ENCODE measurements around the gene PYGB.

The PYGB gene

GRCh38 chr20:25280574-25281535 lies 33.0 kb downstream of the PYGB start:
- no peak for DNase-seq

GRCh38 chr20:25281541-25281991 lies 33.7 kb downstream of the PYGB start:
- DNase-seq = no peak

- DNase-seq = no peak
Observed at GRCh38 chr20:25282034-25282781, 34.3 kb downstream of the PYGB start.

GRCh38 chr20:25282796-25283195 lies 34.9 kb downstream of the PYGB start:
- no peak for DNase-seq

GRCh38 chr20:25283221-25283951 lies 35.5 kb downstream of the PYGB start:
- no peak for DNase-seq

GRCh38 chr20:25284131-25284601 lies 36.3 kb downstream of the PYGB start:
- DNase-seq = no peak

GRCh38 chr20:25285091-25285647 lies 37.3 kb downstream of the PYGB start:
- DNase-seq = peak in 3 of 51 donors; percentile 17 to 28 (median 24)

GRCh38 chr20:25285856-25286798 lies 38.2 kb downstream of the PYGB start:
- no peak for DNase-seq

- no peak for DNase-seq
Observed at GRCh38 chr20:25286917-25287316, 39.0 kb downstream of the PYGB start.

GRCh38 chr20:25287631-25288290 lies 39.9 kb downstream of the PYGB start:
- DNase-seq = no peak

- no peak for DNase-seq
Observed at GRCh38 chr20:25288291-25289181, 40.7 kb downstream of the PYGB start.

GRCh38 chr20:25289886-25290597 lies 42.2 kb downstream of the PYGB start:
- DNase-seq = no peak

GRCh38 chr20:25290646-25291431 lies 43.0 kb downstream of the PYGB start:
- DNase-seq = no peak

- no peak for DNase-seq
Observed at GRCh38 chr20:25291432-25292133, 43.7 kb downstream of the PYGB start.

GRCh38 chr20:25292176-25292891 lies 44.4 kb downstream of the PYGB start:
- no peak for DNase-seq

- no peak for DNase-seq
Observed at GRCh38 chr20:25293507-25293906, 45.6 kb downstream of the PYGB start.

Measured in hypothalamus (tissue), 51 donors.